HG03354 (cell line): Measurements from ENCODE around the gene PEMT.
"Not testable (repeated sequence)": the region's sequence is repeated elsewhere in the genome, so short reads cannot be mapped to it uniquely, and the experiment has no call there.

Experiments
- ATAC-seq: cut with Tn5 transposase; IDR thresholded peaks from one replicate; pipeline ENCODE4 v1.9.1; 2021; ENCODE audit warnings: mild to moderate bottlenecking; ENCODE audit not compliant: unreplicated experiment, poor library complexity, severe bottlenecking

PEMT gene

DNA sequence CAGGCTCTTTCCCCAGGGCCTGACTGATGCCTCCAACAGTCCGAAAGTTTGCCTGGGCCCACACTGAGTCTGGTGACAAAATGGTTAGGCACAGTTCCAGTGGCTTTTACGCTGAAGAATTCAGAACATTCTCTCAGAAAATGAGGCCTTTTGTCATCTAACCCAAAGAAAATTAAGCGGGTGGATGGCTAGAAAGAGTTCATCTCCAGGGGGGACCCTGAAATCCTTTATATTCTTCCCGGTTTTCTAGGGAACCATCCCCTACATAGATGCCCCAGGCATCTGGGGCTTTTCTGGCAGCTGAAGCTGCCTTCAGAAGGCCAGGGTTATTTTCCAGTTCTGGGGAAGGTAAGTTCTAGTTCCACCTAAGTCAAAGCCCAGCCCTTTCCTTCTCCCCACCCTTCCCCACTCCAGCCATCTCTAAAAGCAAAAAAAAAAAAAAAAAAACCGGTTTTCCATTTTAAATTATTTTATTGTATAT, 97.5 kb downstream of the PEMT start:
- no peak for ATAC-seq

- ATAC-seq: no peak
Observed at GRCh38 chr17:17493249-17493985, 98.1 kb downstream of the PEMT start.

DNA sequence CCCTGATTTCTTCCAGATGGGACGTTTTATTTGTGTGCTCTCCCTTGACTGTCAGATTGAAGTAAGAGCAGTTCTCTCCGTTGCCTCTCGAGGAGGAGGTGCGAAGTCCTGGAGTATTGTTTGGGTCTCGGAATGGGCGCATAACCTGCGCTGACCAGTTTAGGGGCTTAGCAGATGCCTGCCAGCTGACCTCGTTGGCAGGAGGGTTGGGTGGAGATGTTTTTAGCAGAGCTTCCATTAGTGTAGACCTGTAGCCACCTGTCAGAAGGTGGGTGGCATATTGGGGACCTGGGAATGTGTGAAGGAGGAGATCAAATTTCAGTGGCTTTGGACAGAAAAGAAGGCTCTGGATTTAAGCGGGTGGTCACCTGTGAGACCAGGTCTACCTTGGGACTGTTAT, 98.9 kb downstream of the PEMT start:
- ATAC-seq: no peak

GRCh38 chr17:17492085-17492484, 99.4 kb downstream of the PEMT start:
- ATAC-seq: no peak

DNA sequence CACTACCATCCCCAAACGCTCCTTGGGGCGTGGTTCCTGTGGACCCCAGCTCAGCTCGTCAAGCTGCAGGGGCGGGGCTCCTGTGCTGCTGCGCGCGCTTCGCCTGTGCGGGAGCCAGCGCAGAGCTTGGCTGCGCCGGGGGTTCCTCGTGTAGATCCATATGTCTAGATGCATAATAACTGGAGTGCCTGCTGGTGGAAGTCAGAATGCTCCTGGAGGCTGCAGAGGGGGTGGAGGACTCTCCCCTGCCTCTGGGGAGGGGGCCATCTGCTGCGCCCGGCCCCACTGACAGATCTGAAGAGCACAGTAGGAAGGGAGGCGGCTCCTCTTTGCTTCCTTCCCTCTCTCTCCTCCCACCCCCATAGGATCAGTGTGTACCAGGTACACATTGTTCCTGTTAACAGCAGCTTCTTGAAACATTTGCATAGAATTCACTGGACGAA, 99.9 kb downstream of the PEMT start:
- ATAC-seq: no peak

GRCh38 chr17:17491031-17491471, 100.5 kb downstream of the PEMT start:
- ATAC-seq: no peak

GRCh38 chr17:17487998-17488397, 103.5 kb downstream of the PEMT start:
- no peak for ATAC-seq

GRCh38 chr17:17486416-17486815, 105.1 kb downstream of the PEMT start:
- not testable (repeated sequence) for ATAC-seq

DNA sequence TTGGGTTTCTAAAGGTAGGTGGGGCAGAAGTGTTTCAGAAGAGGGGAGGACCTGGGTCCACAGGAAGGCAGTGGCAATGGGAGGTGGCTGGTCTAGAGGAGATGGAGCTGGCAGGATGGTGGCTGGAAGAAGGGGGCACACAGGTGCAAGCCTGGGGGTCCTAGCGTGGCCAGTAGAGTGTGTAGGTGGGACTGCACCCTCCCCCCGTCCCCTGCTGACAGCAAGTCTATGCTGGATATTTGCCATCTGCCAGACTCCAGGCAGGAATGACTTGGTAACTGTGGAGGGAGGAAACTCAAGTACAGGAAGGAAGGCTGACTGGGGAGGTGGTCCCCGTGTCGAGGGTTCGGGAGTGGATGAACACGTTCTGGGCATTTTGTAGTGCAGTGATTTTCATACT, 106.1 kb downstream of the PEMT start:
- no peak for ATAC-seq

- no peak for ATAC-seq
Observed at GRCh38 chr17:17484451-17484899, 107.0 kb downstream of the PEMT start.

GRCh38 chr17:17481860-17482259, 109.6 kb downstream of the PEMT start:
- ATAC-seq: no peak

DNA sequence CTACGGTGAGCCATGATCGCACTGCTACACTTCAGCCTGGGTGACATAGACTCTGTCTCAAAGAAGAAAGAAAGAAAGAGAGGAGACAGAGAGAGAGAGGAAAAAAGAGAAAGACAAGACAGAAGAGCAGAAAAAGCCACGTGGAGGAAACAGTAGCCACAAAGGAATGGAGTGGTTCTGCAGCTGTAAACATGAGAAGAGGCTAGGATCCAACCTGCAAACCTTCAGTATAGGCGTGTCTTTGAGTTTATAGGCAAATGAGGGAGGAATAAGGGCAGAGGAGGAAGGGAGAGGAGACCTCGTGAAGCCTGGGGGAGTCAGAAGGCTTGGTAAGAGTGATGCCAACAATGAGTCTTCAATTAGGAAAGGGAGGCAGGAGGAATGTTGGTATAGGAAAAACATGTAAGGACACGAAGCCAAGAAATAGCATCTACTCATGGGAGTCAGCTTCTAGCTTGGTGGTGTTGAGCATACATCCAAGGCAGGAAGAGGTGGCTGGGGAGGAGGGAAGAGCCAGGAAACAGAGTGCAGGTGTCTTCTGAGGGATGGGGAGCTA, 110.8 kb downstream of the PEMT start:
- no peak for ATAC-seq

DNA sequence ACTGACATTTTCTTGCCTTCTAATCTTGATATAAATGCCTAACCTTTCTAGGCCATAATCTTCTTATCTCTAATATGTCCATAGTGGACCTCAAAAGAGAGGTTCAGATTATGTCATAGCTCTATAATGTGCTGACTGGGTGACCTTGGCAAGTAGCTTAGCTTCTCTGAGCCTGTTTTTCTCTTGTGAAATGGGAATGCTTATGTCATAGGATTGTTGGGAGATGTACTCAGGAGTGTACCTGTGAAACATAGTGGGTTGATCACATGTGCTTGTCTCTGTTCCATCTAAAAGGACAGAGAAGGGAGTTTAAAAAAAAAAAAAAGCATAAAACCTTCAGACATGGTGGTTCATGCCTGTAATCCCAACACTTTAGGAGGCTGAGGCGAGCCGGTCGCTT, 112.3 kb downstream of the PEMT start:
- no peak for ATAC-seq

DNA sequence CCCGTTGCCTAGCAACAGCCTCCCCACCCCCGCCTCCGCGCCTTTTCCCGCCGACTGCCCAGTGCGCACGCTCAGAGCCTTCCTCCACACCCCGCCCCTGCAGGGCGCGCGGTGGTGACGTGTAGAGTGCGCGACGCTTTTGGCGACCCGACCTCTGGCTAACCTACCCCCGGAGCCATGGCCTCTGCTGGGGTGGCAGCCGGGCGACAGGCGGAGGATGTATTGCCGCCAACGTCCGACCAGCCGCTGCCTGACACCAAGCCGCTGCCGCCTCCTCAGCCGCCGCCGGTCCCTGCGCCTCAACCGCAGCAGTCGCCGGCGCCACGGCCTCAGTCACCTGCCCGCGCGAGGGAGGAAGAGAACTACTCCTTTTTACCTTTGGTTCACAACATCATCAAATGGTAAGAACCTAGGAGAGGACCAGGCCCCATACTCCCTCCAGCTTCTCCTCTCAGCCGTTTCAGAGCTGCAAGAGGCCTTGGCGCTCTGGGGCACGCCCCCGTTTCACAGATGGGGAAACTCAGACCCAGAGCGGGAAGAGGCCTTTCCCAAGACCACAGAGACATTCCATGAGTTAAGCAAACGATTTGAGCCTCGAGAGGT, 114.5 kb downstream of the PEMT start, which contains the start of gene MED9:
MED9 (plus strand) TSS at position 136 of the 603 bp plus-strand sequence; CDS start at position 178, 42 bp downstream.
- peak; percentile 87 for ATAC-seq

DNA sequence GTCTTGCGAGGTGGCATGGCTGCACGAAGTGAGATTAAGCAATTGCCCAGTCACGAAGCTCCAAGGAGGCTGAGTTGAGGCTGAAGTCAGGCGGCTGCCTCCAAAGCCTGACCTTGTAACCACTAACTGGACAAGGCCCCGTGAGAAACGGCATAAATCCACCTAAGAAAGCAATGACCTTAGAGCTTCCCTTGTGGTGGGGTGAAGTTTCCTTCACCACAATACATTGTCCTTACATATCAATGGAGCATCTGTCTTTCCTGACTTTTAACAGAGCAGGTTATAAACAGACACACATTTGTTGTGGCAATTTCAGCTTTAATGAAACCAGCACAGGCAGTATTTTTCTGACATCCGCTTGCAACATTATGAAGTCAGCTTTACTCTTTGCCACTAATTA, 117.2 kb downstream of the PEMT start:
- ATAC-seq: no peak

DNA sequence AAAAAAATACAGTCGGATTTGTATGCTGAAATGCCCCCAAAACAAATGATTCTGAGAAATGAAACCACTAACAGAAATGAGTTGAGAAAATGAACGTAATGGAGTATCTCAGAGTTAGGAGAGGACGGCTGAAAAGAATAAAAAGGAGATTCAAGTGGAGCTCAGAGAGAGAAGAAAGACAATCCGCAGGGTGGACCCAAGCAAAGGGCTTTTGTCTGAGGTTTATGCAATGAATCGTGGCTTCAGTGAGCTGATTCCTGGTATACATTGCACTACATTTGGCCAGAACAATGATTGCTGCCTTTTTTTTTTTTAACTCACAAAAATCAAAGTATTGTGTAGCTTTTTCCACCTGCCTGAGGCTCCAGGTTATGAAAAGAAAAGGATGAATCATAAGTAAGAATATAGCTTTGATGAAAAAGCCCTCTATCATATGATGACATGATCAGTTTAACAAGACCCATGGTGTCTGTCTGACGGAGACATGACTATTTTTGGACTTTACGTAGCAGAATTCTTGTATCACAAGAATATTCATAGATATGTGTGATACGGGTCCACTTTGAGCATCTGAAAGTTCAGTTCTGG, 119.1 kb downstream of the PEMT start:
- no peak for ATAC-seq

DNA sequence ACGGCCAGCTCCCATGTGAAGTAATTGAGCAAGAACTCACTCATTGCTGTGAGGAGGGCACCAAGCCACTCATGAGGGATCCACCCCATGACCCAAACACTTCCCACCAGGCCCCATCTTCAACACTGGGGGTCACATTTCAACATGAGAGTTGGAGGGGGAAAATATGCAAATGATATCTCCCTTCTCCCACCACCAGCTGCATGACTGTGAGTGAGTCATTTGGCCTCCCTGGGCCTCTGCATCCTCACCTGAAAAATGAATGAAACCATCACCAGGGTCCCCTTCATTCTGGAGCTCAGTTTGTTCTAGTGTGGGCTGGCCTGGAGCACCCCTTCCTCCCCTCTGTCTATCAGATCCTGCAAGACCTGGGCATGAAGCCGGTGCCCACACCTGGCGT, 121.5 kb downstream of the PEMT start:
- no peak for ATAC-seq

GRCh38 chr17:17469358-17469757, 122.2 kb downstream of the PEMT start:
- no peak for ATAC-seq

GRCh38 chr17:17468217-17469010, 123.1 kb downstream of the PEMT start:
- ATAC-seq: no peak

- ATAC-seq: no peak
Observed at GRCh38 chr17:17467720-17468119, 123.8 kb downstream of the PEMT start.
